ENCODE measurements around the gene CEP170B. TPM values are rescaled to one million over a fixed set of nuclear protein-coding genes. Genes with fewer than 3 reads are reported as not detected.

Gene CEP170B
- total and polyA plus RNA-seq, 2 donors (not counting 1 experiment from before 2014, with no cell fraction given), result 0.16 to 0.59 TPM

DNA sequence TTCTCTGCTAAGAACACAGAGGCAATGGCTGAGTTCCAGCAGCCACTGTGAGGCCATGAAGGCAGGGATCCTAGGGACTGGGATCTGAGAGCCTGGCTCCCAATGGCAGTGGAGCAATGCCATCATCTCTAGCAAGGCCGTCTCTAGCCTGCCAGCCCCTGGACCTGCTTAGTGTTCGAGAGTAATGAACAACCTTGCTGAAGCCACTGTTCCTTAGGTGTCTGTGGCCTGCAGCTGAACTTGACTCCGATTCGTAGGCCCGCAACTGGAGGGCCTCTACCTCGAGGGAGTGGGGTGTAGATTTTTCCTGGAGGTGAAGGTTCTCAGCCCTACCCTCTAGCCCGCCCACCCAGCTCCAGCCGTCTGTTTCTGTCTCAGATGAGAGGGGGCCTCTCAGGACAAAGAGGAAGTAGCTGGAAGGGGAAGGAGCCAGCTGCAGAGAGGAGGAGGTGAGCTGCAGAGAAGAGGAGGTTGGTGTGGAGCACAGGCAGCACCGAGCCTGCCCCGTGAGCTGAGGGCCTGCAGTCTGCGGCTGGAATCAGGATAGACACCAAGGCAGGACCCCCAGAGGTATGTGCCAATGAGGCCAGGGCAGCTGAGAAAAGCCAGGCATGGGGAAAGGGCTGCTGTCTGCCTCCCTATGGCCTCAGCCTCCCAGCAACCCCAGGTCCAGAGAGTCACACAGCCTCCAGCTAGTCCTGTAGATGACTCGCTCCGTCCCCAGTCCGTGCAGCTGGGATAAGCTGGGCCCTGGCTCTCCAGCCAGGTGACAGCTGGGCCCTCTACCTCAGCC is 59.5 kb downstream of the CEP170B start, which contains the start of gene PLD4:
Gene PLD4 (plus strand): TSS at position 459 of the 793 bp plus-strand sequence. CDS start 2,262 bp downstream, outside the sequence.
- peak; percentile 39 for ATAC-seq (ENCODE audit: low read depth)
- Mint-ChIP-seq H3K9me3 (ENCODE audit: insufficient read depth) (no peaks in the 10 kb centered on the region), H3K27ac (peak within 1 kb of the TSS; percentile 89), H3K27me3 (no peaks in the 10 kb centered on the region), H3K4me3 (peak within 1 kb of the TSS; percentile 86), H3K4me1 (peaks cover 74% of the 10 kb centered on the region)
- Histone ChIP-seq H3K4me2 (replicated peaks; ENCODE audit: low read depth, low read length, poor library complexity, severe bottlenecking) (peak within 1 kb of the TSS; percentile 97), H3K4me3 (ENCODE audit: control extremely low read depth in 1 of 5, extremely low read depth in 1 of 5, insufficient read depth in 1 of 5, low read depth in 2 of 5, low read length in 4 of 5) (peak within 1 kb of the TSS; percentile 53 to 74 (median 65)), H3K27ac (ENCODE audit: low read length in 2 of 2) (peak within 1 kb of the TSS; percentile 81 to 84), H3K79me2 (ENCODE audit: control insufficient read depth, insufficient read depth, low read length) (peaks cover 42% of the 10 kb centered on the region), H3K36me3 (replicated peaks in 1 of 2; ENCODE audit: control extremely low read depth in 1 of 2, control insufficient read depth in 1 of 2, extremely low read depth in 1 of 2, insufficient read depth in 2 of 2, low read length in 1 of 2) (peaks cover 0 to 24% of the 10 kb centered on the region in 2 experiments), H4K20me1 (ENCODE audit: control insufficient read depth, insufficient read depth, low read length, poor library complexity, severe bottlenecking) (peaks cover 30% of the 10 kb centered on the region), H3K27me3 (replicated peaks in 1 of 4; ENCODE audit: control extremely low read depth in 1 of 4, control insufficient read depth in 3 of 4, insufficient read depth in 4 of 4, low read length in 3 of 4) (no peaks in the 10 kb centered on the region), H3K9ac (ENCODE audit: low read length) (peak within 1 kb of the TSS; percentile 73), H3K4me1 (ENCODE audit: control insufficient read depth in 2 of 2, insufficient read depth in 2 of 2, low read length in 2 of 2) (peaks cover 52 to 60% of the 10 kb centered on the region in 2 donors), H3K9me3 (ENCODE audit: control extremely low read depth in 1 of 3, control insufficient read depth in 2 of 3, insufficient read depth in 1 of 3, low read length in 2 of 3) (peaks cover 0 to 11% (median 0%) of the 10 kb centered on the region in 3 donors), H2AFZ (ENCODE audit: insufficient read depth, low read depth, low read length, poor library complexity, severe bottlenecking) (peak within 1 kb of the TSS; percentile 57)
- TF ChIP-seq EZH2 (IDR thresholded peaks at IDR 0.05; ENCODE audit: borderline replicate concordance, insufficient read depth, low read depth, low read length, poor library complexity, severe bottlenecking), result no peak
- POLR2A ChIA-PET, result interaction anchor here (0.6 to 1.1 kb wide), 3 partner anchors 28 to 141 kb away, joined by 3 to 4 read pairs (median 4); partner anchors contain the start of gene GPR132
- CTCF ChIA-PET, result interaction anchor here (0.6 to 2.3 kb wide), 8 partner anchors 9 to 156 kb away, joined by 3 to 9 read pairs (median 4); no protein-coding TSS in a partner anchor
- DNase-seq, result peak; percentile 81
- intact Hi-C loops (cut with micrococcal nuclease), result no loop called here
- WGBS (ENCODE audit: insufficient coverage), result 7% methylated on average over 11 of the region's 14 CpGs

DNA sequence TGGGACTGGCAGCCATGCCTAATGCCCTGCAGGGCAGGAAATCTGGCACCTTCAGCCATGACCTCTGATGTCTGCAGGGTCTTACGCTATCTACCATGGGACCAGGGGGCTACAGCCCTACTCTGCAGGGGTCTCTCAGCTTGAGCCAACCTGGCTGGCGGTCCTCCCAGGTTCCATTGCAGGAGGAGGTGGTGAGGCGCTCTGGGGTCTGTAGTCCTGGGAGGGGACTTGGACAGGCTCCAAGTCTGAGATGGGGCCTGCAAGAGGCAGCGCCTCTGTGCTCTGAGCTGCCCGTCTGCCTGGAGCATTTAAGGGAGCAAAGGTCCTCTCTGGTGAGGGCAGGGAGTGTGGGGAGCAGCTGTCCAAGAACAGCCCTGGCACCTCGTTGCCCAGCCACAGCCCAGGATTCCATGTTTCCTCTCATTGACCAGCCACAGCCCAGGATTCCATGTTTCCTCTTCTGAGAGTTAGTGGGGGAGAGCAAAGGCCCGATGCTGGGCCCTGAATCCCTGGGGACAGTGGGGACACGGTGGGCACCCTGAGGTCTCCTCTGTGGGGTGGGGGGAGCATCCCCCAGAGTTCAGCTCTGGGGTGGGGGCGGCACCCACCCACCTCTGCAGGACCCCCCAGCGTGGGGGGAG is 60.3 kb downstream of the CEP170B start:
- Histone ChIP-seq H3K36me3 (replicated peaks in 1 of 2; ENCODE audit: control extremely low read depth in 1 of 2, control insufficient read depth in 1 of 2, extremely low read depth in 1 of 2, insufficient read depth in 2 of 2, low read length in 1 of 2) (peaks cover 0 to 29% of the 10 kb centered on the region in 2 experiments), H3K79me2 (ENCODE audit: control insufficient read depth, insufficient read depth, low read length) (peaks cover 42% of the 10 kb centered on the region), H3K4me2 (replicated peaks; ENCODE audit: low read depth, low read length, poor library complexity, severe bottlenecking) (peak overlapping the region; percentile 97), H3K9me3 (ENCODE audit: control extremely low read depth in 1 of 3, control insufficient read depth in 2 of 3, insufficient read depth in 1 of 3, low read length in 2 of 3) (peaks cover 0 to 11% (median 0%) of the 10 kb centered on the region in 3 donors), H2AFZ (ENCODE audit: insufficient read depth, low read depth, low read length, poor library complexity, severe bottlenecking) (peak overlapping the region; percentile 57), H3K27ac (ENCODE audit: low read length in 2 of 2) (peak overlapping the region; percentile 81 to 84), H3K9ac (ENCODE audit: low read length) (peak overlapping the region; percentile 73), H3K4me1 (ENCODE audit: control insufficient read depth in 2 of 2, insufficient read depth in 2 of 2, low read length in 2 of 2) (peaks cover 52 to 60% of the 10 kb centered on the region in 2 donors), H3K27me3 (replicated peaks in 1 of 4; ENCODE audit: control extremely low read depth in 1 of 4, control insufficient read depth in 3 of 4, insufficient read depth in 4 of 4, low read length in 3 of 4) (no peaks in the 10 kb centered on the region), H4K20me1 (ENCODE audit: control insufficient read depth, insufficient read depth, low read length, poor library complexity, severe bottlenecking) (peaks cover 34% of the 10 kb centered on the region), H3K4me3 (ENCODE audit: control extremely low read depth in 1 of 5, extremely low read depth in 1 of 5, insufficient read depth in 1 of 5, low read depth in 2 of 5, low read length in 4 of 5) (peak overlapping the region; percentile 53 to 74 (median 65))
- peak; percentile 34 for DNase-seq
- ChIA-PET CTCF (interaction anchor here (0.6 to 2.3 kb wide), 7 partner anchors 8 to 157 kb away, joined by 3 to 9 read pairs (median 4); no protein-coding TSS in a partner anchor), POLR2A (interaction anchor here (0.6 to 1.1 kb wide), 3 partner anchors 28 to 140 kb away, joined by 3 to 4 read pairs (median 3); partner anchors contain the start of gene GPR132)
- Mint-ChIP-seq H3K9me3 (ENCODE audit: insufficient read depth) (no peaks in the 10 kb centered on the region), H3K4me1 (peaks cover 71% of the 10 kb centered on the region), H3K27me3 (no peaks in the 10 kb centered on the region), H3K4me3 (peak overlapping the region; percentile 86), H3K27ac (peak overlapping the region; percentile 84)
- ATAC-seq (ENCODE audit: low read depth), result no peak
- intact Hi-C loops (cut with micrococcal nuclease), result no loop called here
- 9% methylated on average over 7 of the region's 10 CpGs for WGBS (ENCODE audit: insufficient coverage)
- TF ChIP-seq EZH2 (IDR thresholded peaks at IDR 0.05; ENCODE audit: borderline replicate concordance, insufficient read depth, low read depth, low read length, poor library complexity, severe bottlenecking), result no peak
- TF ChIP-seq, protein P1, sequence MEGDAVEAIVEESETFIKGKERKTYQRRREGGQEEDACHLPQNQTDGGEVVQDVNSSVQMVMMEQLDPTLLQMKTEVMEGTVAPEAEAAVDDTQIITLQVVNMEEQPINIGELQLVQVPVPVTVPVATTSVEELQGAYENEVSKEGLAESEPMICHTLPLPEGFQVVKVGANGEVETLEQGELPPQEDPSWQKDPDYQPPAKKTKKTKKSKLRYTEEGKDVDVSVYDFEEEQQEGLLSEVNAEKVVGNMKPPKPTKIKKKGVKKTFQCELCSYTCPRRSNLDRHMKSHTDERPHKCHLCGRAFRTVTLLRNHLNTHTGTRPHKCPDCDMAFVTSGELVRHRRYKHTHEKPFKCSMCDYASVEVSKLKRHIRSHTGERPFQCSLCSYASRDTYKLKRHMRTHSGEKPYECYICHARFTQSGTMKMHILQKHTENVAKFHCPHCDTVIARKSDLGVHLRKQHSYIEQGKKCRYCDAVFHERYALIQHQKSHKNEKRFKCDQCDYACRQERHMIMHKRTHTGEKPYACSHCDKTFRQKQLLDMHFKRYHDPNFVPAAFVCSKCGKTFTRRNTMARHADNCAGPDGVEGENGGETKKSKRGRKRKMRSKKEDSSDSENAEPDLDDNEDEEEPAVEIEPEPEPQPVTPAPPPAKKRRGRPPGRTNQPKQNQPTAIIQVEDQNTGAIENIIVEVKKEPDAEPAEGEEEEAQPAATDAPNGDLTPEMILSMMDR (IDR thresholded peaks at IDR 0.05), result no peak
